ENCODE results near the gene LRRIQ1. TPM values are rescaled to one million over a fixed set of nuclear protein-coding genes. Genes with fewer than 3 reads are reported as not detected.

Gene LRRIQ1
- total and polyA plus RNA-seq, 2 of the 4 experiments (the other 2 are of a cell fraction) = under 0.01 to 0.05 TPM

- Histone ChIP-seq H2AK5ac (ENCODE audit: low read depth, low read length) (no peak overlapping the region), H3K4me2 (ENCODE audit: low read depth, low read length) (no peak overlapping the region), H3K18ac (ENCODE audit: low read depth, low read length) (no peak overlapping the region), H2BK15ac (ENCODE audit: low read depth, low read length) (no peak overlapping the region), H3K27ac (ENCODE audit: insufficient read depth, low read length) (no peak overlapping the region), H3K79me1 (ENCODE audit: low read depth in 1 of 2, low read length in 2 of 2) (no peaks in the 10 kb centered on the region), H2BK120ac (ENCODE audit: low read depth, low read length) (no peak overlapping the region), H3K4ac (ENCODE audit: low read depth, low read length) (no peak overlapping the region), H3K23ac (ENCODE audit: low read depth, low read length) (no peak overlapping the region), H3K4me1 (ENCODE audit: control insufficient read depth, insufficient read depth, low read length) (no peaks in the 10 kb centered on the region), H4K8ac (ENCODE audit: low read depth in 2 of 2, low read length in 2 of 2) (no peak overlapping the region), H3K56ac (ENCODE audit: extremely low read depth, insufficient read depth, low read length) (no peak overlapping the region), H3K9me1 (ENCODE audit: insufficient read depth, low read length) (no peaks in the 10 kb centered on the region), H2BK20ac (ENCODE audit: low read depth, low read length) (no peak overlapping the region), H3K9me3 (ENCODE audit: control insufficient read depth, insufficient read depth, low read length) (no peaks in the 10 kb centered on the region), H3K9ac (ENCODE audit: low read depth, low read length) (no peak overlapping the region), H3K36me3 (ENCODE audit: control insufficient read depth, insufficient read depth, low read length) (no peaks in the 10 kb centered on the region), H4K20me1 (ENCODE audit: insufficient read depth, low read length) (no peaks in the 10 kb centered on the region), H4K91ac (ENCODE audit: insufficient read depth, low read depth, low read length) (no peak overlapping the region), H3K4me3 (ENCODE audit: insufficient read depth, low read depth, low read length) (no peak overlapping the region), H3K14ac (replicated peaks; ENCODE audit: low read depth, low read length) (no peak overlapping the region), H3K27me3 (ENCODE audit: control insufficient read depth, insufficient read depth, low read length) (no peaks in the 10 kb centered on the region), H4K5ac (ENCODE audit: low read depth, low read length) (no peak overlapping the region), H2AFZ (replicated peaks; ENCODE audit: low read length, poor library complexity) (no peak overlapping the region), H2BK5ac (ENCODE audit: low read depth, low read length, poor library complexity, severe bottlenecking) (no peak overlapping the region), H2AK9ac (replicated peaks; ENCODE audit: low read depth, low read length, poor library complexity) (no peak overlapping the region)
- CTCF ChIA-PET = no interaction called here
- no peak for DNase-seq
- no peak for TF ChIP-seq MXI1 (IDR thresholded peaks at IDR 0.05; ENCODE audit: borderline replicate concordance, low read depth, low read length)
- TF ChIP-seq RAD21 (IDR thresholded peaks at IDR 0.05; ENCODE audit: low read length) = no peak
- TF ChIP-seq BHLHE40 (IDR thresholded peaks at IDR 0.05; ENCODE audit: low read depth, low read length) = no peak
- TF ChIP-seq MAZ (IDR thresholded peaks at IDR 0.05; ENCODE audit: borderline replicate concordance, low read depth, low read length) = no peak
- no peak for TF ChIP-seq NFE2L2 (IDR thresholded peaks at IDR 0.05; ENCODE audit: low read depth, low read length)
- TF ChIP-seq FOS (IDR thresholded peaks at IDR 0.05; ENCODE audit: low read depth, low read length) = no peak
- TF ChIP-seq USF2 (IDR thresholded peaks at IDR 0.05; ENCODE audit: low read depth, low read length) = no peak
- no peak for TF ChIP-seq MAFK (IDR thresholded peaks at IDR 0.05; ENCODE audit: low read depth, low read length)
- TF ChIP-seq RFX5 (IDR thresholded peaks at IDR 0.05; ENCODE audit: low read depth, low read length) = no peak
- no peak for TF ChIP-seq ELK1 (IDR thresholded peaks at IDR 0.05; ENCODE audit: borderline replicate concordance, low read depth, low read length)
- no peak for TF ChIP-seq RCOR1 (IDR thresholded peaks at IDR 0.05; ENCODE audit: insufficient replicate concordance, low read length)
- TF ChIP-seq CTCF (conservative IDR thresholded peaks at IDR 0.05; ENCODE audit: low read depth, low read length) = no peak
- TF ChIP-seq SMC3 (IDR thresholded peaks at IDR 0.05; ENCODE audit: low read depth, low read length) = no peak
- ATAC-seq (ENCODE audit: low read depth) = no peak
- in situ Hi-C loops (cut with MboI; ENCODE audit: low sequenced_read_pairs) = no loop called here
- POLR2A ChIA-PET (ENCODE audit: unreplicated experiment) = no interaction called here
- no TSS peak for BruUV-seq (replicated peaks)
- dilution Hi-C loops (cut with HindIII; ENCODE audit: low sequenced_read_pairs, unreplicated experiment) = no loop called here
- intact Hi-C loops (cut with micrococcal nuclease) = no loop called here
These were observed 59.4 kb downstream of the LRRIQ1 start for GRCh38 chr12:85095501-85095900.
